GM12892 (cell line): ENCODE results near the gene MYBPC3.
"Not testable (repeated sequence)": the region's sequence is repeated elsewhere in the genome, so short reads cannot be mapped to it uniquely, and the experiment has no call there.

Source experiments
- DNase-seq: peaks from one replicate; pipeline ENCODE4 v3.0.0; 2011; ENCODE audit not compliant: insufficient read length
- FAIRE-seq: peaks from 2 replicates; lab custom pipeline; 2011; peaks lifted over from hg19 to GRCh38; lab: Jason Lieb, UNC
- POLR2A ChIP-seq: IDR thresholded peaks from 2 replicates; pipeline ENCODE4 v1.6.1; 2011; ENCODE audit warnings: low read depth, low read length, control low read depth
- POLR2AphosphoS5 ChIP-seq: IDR thresholded peaks from 2 replicates; pipeline ENCODE4 v1.6.1; 2011; ENCODE audit warnings: low read depth, low read length, control low read depth
- TAF1 ChIP-seq: IDR thresholded peaks from 2 replicates; pipeline ENCODE4 v1.6.1; 2011; ENCODE audit warnings: low read depth, mild to moderate bottlenecking, control low read depth, low read length, borderline replicate concordance

The MYBPC3 gene

GRCh38 chr11:47340980-47341775 lies 11.3 kb downstream of the MYBPC3 start:
- DNase-seq, result no peak
- TF ChIP-seq POLR2A (no peak), POLR2AphosphoS5 (no peak), TAF1 (no peak)
- no peak for FAIRE-seq

- FAIRE-seq (peak; percentile 60), DNase-seq (no peak)
- TF ChIP-seq POLR2A (no peak), POLR2AphosphoS5 (no peak), TAF1 (no peak)
These were observed 12.5 kb downstream of the MYBPC3 start for GRCh38 chr11:47340010-47340409.

- FAIRE-seq (no peak), DNase-seq (no peak)
- no peak for TF ChIP-seq POLR2A
These were observed 13.9 kb downstream of the MYBPC3 start for GRCh38 chr11:47338396-47339241.

- no peak for FAIRE-seq
- no peak for DNase-seq
- no peak for TF ChIP-seq POLR2A
- TF ChIP-seq POLR2AphosphoS5, result no peak
- no peak for TF ChIP-seq TAF1
These were observed 15.1 kb downstream of the MYBPC3 start for GRCh38 chr11:47337229-47337924.

- TF ChIP-seq TAF1 (no peak), POLR2AphosphoS5 (no peak), POLR2A (no peak)
- FAIRE-seq (no peak), DNase-seq (no peak)
These were observed 15.9 kb downstream of the MYBPC3 start for GRCh38 chr11:47336595-47336994.

GRCh38 chr11:47335733-47336132 lies 16.8 kb downstream of the MYBPC3 start:
- DNase-seq (no peak), FAIRE-seq (no peak)
- TF ChIP-seq POLR2A, result no peak
- TF ChIP-seq TAF1, result no peak
- no peak for TF ChIP-seq POLR2AphosphoS5

GRCh38 chr11:47334699-47335411 lies 17.6 kb downstream of the MYBPC3 start:
- not testable (repeated sequence) for DNase-seq, FAIRE-seq

GRCh38 chr11:47333886-47334443 lies 18.5 kb downstream of the MYBPC3 start:
- DNase-seq (no peak), FAIRE-seq (no peak)
- TF ChIP-seq TAF1 (no peak), POLR2AphosphoS5 (no peak), POLR2A (no peak)

- DNase-seq (no peak), FAIRE-seq (no peak)
- TF ChIP-seq POLR2A, result no peak
- no peak for TF ChIP-seq TAF1
- TF ChIP-seq POLR2AphosphoS5, result no peak
These were observed 19.0 kb downstream of the MYBPC3 start for GRCh38 chr11:47333526-47333845.

GRCh38 chr11:47332791-47333525 lies 19.5 kb downstream of the MYBPC3 start:
- DNase-seq, result no peak
- FAIRE-seq, result no peak
- TF ChIP-seq TAF1 (no peak), POLR2AphosphoS5 (no peak), POLR2A (no peak)

GRCh38 chr11:47332303-47332711 lies 20.2 kb downstream of the MYBPC3 start:
- no peak for TF ChIP-seq POLR2AphosphoS5
- TF ChIP-seq TAF1, result no peak
- no peak for TF ChIP-seq POLR2A
- DNase-seq (no peak), FAIRE-seq (no peak)
